Esophagus muscularis mucosa (tissue), 4 donors: ENCODE measurements around the gene PTEN. TPM values are rescaled to one million over a fixed set of nuclear protein-coding genes. Genes with fewer than 3 reads are reported as not detected.

Experiments used
- DNase-seq: peaks from one replicate; pipeline ENCODE4 v3.0.0-alpha.2; 2017; ENCODE audit errors: extremely low spot score
- H3K27ac ChIP-seq, 4 donors: fragments of 200-600 bp; sonication (generic); replicated peaks in 1 of 4; 1 replicate in 3 of 4; 2 replicates in 1 of 4; pipeline ENCODE4 v1.5.1; 2016 to 2019; ENCODE audit warnings: mild to moderate bottlenecking in 1 of 4
- H3K27me3 ChIP-seq, 4 donors: fragments of 200-600 bp; sonication (generic); one replicate each; pipeline versions ENCODE4 v1.5.1 to v1.6.0; 2016 to 2019
- H3K36me3 ChIP-seq, 4 donors: fragments of 200-600 bp; sonication (generic); one replicate each; pipeline ENCODE4 v1.5.1; 2016 to 2019
- H3K4me1 ChIP-seq, 4 donors: fragments of 200-600 bp; sonication (generic); one replicate each; pipeline ENCODE4 v1.5.1; 2016 to 2019
- H3K4me3 ChIP-seq, 4 donors: fragments of 200-600 bp; sonication (generic); 1 replicate in 2 of 4; 2 replicates in 2 of 4; pipeline ENCODE4 v1.5.1; 2016 to 2019; ENCODE audit warnings: mild to moderate bottlenecking in 4 of 4, moderate library complexity in 1 of 4
- H3K9me3 ChIP-seq, 4 donors: fragments of 200-600 bp; sonication (generic); 1 replicate in 3 of 4; 2 replicates in 1 of 4; pipeline ENCODE4 v1.5.1; 2016 to 2019
- EP300 ChIP-seq: sonication (generic); formaldehyde crosslinking; IDR thresholded peaks from one replicate; pipeline ENCODE4 v1.6.1; 2017; ENCODE audit warnings: antibody characterized with exemption
- POLR2A ChIP-seq: fragments of 450-650 bp; IDR thresholded peaks from one replicate; pipeline ENCODE4 v1.6.1; 2017; ENCODE audit warnings: antibody characterized with exemption, moderate library complexity, mild to moderate bottlenecking, low read depth
- POLR2AphosphoS5 ChIP-seq, 2 donors: sonication (generic); formaldehyde crosslinking; IDR thresholded peaks; one replicate each; pipeline ENCODE4 v1.6.1; 2017; ENCODE audit warnings: antibody characterized with exemption in 2 of 2
- WGBS: methylation state at CpG from one replicate; pipeline ENCODE4 v1.1.5; 2018; 5-methylcytosine and 5-hydroxymethylcytosine counted together
- intact Hi-C: fragments of 100-400 bp; cut with DNase I; formaldehyde crosslinking; loops from one replicate; pipeline ENCODE4 v1.15.1; 2023
- total RNA-seq, 4 donors: library from RNA; depleted of rRNA; stranded (reverse); fragments of >200 nt; gene quantifications; one replicate each; pipeline versions ENCODE4 v1.1.0 to v1.2.1, GENCODE V29; 2016
- TF ChIP-seq, protein P1 (sequence below), 3 experiments: fragments of 200-600 bp in 2 of 3; fragments of 450-650 bp in 1 of 3; sonication (generic) in 2 of 3; IDR thresholded peaks; one replicate each; pipeline ENCODE4 v1.5.1; 2017 to 2019; ENCODE audit warnings: antibody characterized with exemption in 3 of 3, mild to moderate bottlenecking in 2 of 3, moderate library complexity in 1 of 3

Gene PTEN
- total RNA-seq, 4 donors from 2014 or later, result 83.2 to 117 (median 94.3) TPM

DNA sequence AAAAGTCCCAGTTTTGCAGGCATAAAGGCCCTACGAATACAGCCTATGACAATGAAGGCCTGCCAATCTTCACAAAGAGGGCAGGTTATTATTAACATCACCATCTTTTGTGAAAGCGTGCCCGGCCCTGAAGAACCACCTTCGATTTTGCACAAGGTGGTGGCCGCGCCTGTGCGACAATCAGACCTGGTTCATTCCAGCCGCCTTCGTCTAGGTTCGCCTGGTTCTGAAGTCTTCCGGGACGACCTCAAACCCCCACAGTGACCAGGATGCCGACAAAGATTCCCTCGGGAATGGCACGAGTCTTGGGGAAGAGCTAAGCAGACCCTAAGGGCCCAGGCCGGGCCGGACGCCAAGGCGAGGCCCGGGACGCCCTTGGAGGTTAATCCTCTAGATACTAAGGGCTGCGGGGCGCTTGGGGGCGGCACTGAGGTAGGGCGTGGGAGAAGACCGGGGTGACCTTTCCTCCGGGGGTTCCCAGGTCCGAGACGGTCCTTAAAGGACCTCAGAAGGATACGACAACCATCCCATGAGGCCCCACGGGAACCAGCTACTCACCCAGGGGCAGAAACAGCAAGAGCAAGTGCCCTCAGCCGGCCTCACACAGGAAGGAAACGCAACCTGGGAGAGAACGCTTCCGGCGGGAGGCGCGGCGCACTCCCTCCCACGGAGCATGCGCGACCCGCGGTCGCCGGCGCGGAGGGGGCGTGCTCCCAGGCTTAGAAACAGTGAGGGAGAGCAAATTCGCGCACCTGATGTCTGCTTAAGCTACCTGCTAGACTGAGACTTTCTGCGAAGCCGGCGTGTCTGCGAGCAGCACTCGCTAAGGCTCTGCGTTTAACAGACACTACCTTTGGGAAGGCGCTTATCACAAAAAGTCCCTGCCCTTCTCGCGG, 45.6 kb upstream of the PTEN start, which contains the start of gene ATAD1:
ATAD1 (minus strand) TSS at position 618 of the 896 bp plus-strand sequence. CDS start 3,627 bp downstream, outside the sequence.
- Histone ChIP-seq H3K27me3 (no peaks in the 10 kb centered on the region), H3K9me3 (no peaks in the 10 kb centered on the region), H3K4me3 (peak within 1 kb of the TSS; percentile 67 to 70 (median 69)), H3K36me3 (no peaks in the 10 kb centered on the region), H3K27ac (peak within 1 kb of the TSS; percentile 78 to 86 (median 80)), H3K4me1 (peaks cover 16 to 35% (median 33%) of the 10 kb centered on the region in 4 donors)
- DNase-seq, result peak; percentile 93
- WGBS, result 2% methylated on average over 37 of the region's 60 CpGs
- intact Hi-C loops, result loop anchor here (5.0 kb wide), 1 partner anchor 44 kb away; the partner anchor contains the start of genes KLLN and PTEN
- TF ChIP-seq POLR2AphosphoS5 (IDR thresholded peaks at IDR 0.05), result peak; percentile 73 to 85
- TF ChIP-seq, protein P1, sequence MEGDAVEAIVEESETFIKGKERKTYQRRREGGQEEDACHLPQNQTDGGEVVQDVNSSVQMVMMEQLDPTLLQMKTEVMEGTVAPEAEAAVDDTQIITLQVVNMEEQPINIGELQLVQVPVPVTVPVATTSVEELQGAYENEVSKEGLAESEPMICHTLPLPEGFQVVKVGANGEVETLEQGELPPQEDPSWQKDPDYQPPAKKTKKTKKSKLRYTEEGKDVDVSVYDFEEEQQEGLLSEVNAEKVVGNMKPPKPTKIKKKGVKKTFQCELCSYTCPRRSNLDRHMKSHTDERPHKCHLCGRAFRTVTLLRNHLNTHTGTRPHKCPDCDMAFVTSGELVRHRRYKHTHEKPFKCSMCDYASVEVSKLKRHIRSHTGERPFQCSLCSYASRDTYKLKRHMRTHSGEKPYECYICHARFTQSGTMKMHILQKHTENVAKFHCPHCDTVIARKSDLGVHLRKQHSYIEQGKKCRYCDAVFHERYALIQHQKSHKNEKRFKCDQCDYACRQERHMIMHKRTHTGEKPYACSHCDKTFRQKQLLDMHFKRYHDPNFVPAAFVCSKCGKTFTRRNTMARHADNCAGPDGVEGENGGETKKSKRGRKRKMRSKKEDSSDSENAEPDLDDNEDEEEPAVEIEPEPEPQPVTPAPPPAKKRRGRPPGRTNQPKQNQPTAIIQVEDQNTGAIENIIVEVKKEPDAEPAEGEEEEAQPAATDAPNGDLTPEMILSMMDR (IDR thresholded peaks at IDR 0.05), result peak; percentile 20 to 26 (median 21)
- no peak for TF ChIP-seq POLR2A
- TF ChIP-seq EP300, result no peak

DNA sequence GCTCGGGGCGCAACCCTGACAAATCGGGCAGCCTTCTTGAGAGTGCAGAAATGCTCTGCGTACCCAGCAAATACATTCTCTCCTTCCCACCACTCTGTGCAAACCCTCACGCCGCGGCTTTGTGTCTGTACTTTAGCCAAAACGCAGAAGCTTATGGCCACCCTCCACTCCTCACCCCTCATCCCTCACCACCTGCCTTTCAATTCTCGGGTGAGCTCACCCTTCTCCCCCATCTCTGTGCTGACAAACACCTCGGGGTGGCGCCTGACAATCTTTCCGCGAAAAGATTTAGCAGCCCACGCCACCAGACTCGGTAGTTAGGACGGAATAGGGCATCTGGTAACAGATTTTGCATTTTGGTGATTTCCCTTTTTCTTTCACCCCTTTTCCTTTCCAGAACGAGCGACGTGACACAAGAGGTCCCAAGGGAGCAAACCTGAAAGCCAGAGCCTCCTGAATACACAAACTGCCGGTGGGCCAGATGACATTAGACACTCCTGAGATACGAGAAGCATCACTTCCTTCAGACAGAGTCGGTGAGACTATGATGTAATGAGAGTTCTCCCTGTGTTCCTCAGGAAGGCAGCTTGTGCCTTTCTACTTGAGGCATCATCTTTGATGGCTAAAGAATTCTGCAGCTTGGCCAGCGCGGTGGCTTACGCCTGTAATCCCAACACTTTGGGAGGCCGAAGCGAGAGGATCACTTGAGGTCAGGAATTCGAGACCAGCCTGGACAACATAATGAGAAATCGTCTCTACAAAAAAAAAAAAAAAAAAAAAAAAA, 44.7 kb upstream of the PTEN start:
- Histone ChIP-seq H3K36me3 (no peaks in the 10 kb centered on the region), H3K9me3 (no peaks in the 10 kb centered on the region), H3K4me3 (peak overlapping the region; percentile 67 to 70 (median 69)), H3K27ac (peak overlapping the region; percentile 78 to 86 (median 80)), H3K27me3 (no peaks in the 10 kb centered on the region), H3K4me1 (peaks cover 16 to 35% (median 33%) of the 10 kb centered on the region in 4 donors)
- no peak for DNase-seq
- WGBS, result 17% methylated on average over 28 of the region's 29 CpGs
- TF ChIP-seq POLR2A, result no peak
- TF ChIP-seq POLR2AphosphoS5 (IDR thresholded peaks at IDR 0.05), result no peak
- no peak for TF ChIP-seq EP300
- TF ChIP-seq, protein P1 (IDR thresholded peaks at IDR 0.05), result no peak
- intact Hi-C loops, result loop anchor here (5.0 kb wide), 1 partner anchor 44 kb away; the partner anchor contains the start of genes KLLN and PTEN

DNA sequence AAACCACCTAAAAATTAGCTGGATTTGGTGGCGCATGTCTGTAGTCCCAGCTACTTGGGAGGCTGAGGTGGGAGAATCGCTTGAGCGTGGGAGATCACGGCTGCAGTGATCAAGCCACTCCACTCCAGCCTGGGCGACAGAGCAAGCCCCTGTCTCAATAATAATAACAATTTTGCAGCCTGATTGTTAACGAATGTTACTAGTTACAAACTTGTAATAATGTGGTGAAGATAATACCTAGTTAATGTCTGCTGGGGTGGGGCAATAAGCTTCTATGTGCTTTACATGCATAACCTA, 44.2 kb upstream of the PTEN start:
- 91% methylated on average over 6 of the region's 6 CpGs for WGBS
- H3K4me3 ChIP-seq, result no peak overlapping the region
- no peak overlapping the region for H3K27ac ChIP-seq
- TF ChIP-seq POLR2A (no peak), POLR2AphosphoS5 (IDR thresholded peaks at IDR 0.05) (no peak), EP300 (no peak)
- TF ChIP-seq, protein P1 (IDR thresholded peaks at IDR 0.05), result no peak
- H3K4me1 ChIP-seq, result peaks cover 16 to 35% (median 33%) of the 10 kb centered on the region in 4 donors
- H3K9me3 ChIP-seq, result no peaks in the 10 kb centered on the region
- no peaks in the 10 kb centered on the region for H3K36me3 ChIP-seq
- DNase-seq, result no peak
- intact Hi-C loops, result loop anchor here (5.0 kb wide), 1 partner anchor 43 kb away; the partner anchor contains the start of genes KLLN and PTEN
- H3K27me3 ChIP-seq, result no peaks in the 10 kb centered on the region

DNA sequence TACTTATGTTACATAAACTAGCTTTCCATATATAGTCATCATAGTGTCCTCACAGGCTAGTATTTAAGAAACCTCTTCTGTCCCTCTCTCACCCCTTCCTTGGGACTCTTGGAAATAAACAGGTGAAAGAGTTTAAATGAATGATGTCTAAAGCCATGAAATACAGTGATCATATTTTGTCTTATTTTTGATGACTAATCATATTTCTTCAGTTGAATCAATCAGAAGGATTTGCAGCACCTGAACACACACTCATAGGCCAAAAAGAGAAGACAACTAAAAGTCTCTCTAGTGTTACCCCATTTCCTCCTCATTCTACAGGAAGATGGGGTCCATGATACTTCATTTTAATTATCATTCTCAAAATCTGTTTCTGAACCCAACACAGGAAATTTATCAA, 36.8 kb upstream of the PTEN start:
- no peaks in the 10 kb centered on the region for H3K4me1 ChIP-seq
- no peak overlapping the region for H3K27ac ChIP-seq
- H3K27me3 ChIP-seq, result no peaks in the 10 kb centered on the region
- TF ChIP-seq POLR2A (no peak), POLR2AphosphoS5 (IDR thresholded peaks at IDR 0.05) (no peak)
- TF ChIP-seq, protein P1 (IDR thresholded peaks at IDR 0.05), result no peak
- no peak for DNase-seq
- H3K9me3 ChIP-seq, result no peaks in the 10 kb centered on the region
- H3K4me3 ChIP-seq, result no peak overlapping the region
- no peaks in the 10 kb centered on the region for H3K36me3 ChIP-seq
- intact Hi-C loops, result no loop called here
